ENCODE data around the gene DBT.

DNA sequence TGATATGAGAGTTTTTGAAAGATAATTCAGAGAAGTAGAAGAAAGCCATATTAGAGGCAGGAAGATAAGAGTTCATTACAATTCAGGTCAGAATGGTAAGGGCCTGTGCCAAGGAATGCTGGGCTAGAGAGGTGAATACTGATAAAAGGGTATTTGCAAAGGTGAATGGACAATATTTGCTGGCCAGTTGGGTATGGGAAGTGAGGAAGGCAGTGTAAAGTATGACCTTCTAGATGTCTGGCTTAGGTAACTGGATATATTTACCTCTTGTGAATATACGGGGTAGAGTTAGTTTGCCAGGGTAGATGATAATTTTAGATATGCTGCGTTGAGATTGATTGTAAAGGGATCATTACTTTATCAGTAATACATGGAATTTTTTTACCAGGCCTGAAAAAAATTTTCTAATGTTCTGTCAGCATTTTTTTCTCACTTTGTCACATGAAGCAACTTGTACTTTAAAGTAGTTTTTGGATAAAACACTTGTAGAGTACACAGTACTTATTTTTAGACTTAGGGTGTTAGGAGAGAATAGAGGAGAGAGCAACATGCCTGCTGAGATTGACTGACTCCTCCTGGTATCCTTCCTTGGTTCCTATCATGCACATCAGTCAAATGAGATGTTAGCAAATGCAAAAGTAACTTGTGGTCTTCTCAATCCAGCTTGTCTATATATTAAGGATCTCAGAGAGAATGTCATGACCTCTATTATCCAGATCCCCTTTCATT is 30.5 kb upstream of the DBT start:
- TF ChIP-seq CTCF (IDR thresholded peaks at IDR 0.05) = no peak
- no peak for TF ChIP-seq ZFX (IDR thresholded peaks at IDR 0.05; ENCODE audit: borderline replicate concordance)

Measured in 22Rv1 (cell line).